Measurements from ENCODE around the gene MRPS18A.
"Not testable (repeated sequence)": the region's sequence is repeated elsewhere in the genome, so short reads cannot be mapped to it uniquely, and the experiment has no call there.

Gene MRPS18A

DNA sequence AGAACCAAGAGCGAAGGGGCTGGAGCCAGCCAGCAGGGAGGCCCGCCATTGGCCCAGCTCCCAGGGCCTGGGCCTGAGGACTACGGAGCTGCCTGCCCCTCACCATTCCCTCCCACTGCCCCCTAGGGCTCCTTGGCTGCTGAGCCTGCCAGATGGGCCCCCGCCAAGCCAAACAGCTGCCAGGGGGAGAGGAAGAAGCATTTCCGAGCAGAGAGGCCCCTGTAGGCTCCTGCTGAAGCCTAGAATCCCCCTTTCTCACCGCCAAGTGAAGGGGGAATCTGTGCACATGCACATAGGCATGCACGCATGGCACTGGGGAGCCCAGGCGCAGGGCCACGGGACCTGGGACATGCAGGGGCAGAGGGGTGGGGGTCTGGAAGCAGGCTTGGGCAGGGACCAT, 28.5 kb upstream of the MRPS18A start:
- no peak for DNase-seq

DNA sequence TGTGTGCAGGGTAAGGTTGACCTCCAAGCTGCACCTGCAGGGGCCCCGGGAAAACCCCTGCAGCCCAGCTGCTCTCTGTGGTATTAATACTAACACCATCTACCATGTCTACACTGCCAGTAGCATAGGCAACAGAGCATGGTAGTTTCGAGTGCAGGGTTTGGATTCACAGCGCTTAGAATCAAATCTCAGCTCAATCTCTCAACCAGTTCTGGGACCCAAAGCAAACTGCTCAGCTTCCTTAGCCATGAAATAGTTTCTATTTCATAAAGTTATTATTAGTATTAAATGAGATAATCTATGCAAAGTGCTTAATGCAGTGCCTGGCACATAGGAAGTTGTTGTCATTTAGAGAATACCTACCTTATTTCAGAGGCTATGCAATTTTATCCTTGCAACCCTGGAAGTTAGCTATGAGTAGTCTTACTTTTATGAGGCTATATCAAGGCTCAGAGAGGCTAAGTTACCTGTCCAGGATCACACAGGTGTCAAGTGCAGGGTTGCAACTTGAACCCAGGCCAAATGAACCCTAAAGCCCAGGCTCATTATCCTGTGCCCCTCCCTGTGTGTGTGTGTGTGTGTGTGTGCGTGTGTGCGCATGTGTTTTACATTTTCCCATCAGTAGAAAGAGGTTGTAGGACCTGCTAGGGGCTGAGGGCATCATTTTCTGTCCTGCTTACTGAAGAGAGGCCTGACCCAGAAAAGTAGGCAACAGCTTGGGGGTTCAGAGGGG, 27.6 kb upstream of the MRPS18A start:
- no peak for DNase-seq

DNA sequence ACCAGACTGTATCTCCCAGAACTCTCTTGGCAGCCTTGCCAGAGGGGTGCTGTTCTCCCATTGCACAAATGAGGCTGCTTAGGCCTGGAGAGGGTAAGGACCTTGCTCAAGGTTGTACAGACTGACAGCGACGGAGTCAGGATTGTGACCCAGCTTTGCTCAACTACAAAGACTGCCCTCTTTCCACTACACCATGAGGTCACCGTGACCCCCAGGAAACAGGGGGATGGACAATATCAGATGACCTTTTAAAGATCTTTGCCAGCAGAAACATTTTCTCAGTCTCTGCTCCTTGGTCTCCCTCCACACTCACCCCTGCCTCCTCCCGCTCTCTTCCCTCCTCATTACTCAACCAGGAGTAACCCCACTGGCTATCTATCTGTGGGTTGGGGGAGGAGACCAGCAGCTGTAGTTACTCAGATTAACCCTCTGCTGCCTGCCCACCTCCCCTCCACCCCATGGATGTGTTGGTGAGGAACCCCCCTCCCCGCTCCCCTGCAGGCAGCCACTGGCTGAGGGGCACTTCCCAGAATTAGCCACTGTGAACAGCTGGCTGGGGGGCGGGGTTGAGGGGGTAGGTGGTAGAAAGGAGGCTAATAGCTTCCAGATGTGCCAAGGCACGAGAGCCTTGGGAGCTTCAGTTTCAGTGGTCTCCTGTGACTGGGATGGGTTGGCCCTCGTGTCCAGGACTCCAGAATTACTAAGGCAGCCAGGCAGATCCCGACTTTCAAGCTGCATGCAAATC, 26.9 kb upstream of the MRPS18A start:
- DNase-seq: no peak

DNA sequence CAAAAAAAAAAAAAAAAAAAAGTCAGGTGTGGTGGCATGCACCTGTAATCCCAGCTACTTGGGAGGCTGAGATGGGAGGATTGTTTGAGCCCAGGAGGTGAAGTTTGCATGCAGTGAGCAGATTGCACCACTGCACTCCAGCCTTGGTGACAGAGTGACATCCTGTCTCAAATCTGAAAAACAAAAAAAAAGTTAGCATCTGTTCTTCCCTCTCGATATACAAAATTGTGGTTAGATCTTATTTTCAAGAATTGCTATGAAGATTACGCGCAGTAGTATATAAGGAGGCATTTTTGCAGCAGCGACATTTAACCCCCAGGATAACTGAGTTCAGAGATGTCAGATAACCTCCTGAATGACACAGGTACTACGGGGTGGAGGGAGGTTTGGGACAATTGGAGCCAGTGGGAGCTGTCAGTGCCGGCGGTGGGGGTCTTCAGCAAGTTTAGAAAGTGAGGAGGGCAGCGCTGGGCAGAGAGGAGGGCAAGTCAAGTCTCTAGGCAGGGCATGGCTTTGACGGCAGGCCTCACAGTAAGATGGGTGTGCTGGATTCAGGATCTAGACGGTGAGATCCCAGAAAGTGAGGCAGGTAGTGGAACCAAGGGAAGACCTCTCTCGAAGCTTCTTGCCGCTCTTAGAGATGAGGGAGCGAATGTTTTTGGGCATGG, 26.2 kb upstream of the MRPS18A start:
- DNase-seq: no peak

DNA sequence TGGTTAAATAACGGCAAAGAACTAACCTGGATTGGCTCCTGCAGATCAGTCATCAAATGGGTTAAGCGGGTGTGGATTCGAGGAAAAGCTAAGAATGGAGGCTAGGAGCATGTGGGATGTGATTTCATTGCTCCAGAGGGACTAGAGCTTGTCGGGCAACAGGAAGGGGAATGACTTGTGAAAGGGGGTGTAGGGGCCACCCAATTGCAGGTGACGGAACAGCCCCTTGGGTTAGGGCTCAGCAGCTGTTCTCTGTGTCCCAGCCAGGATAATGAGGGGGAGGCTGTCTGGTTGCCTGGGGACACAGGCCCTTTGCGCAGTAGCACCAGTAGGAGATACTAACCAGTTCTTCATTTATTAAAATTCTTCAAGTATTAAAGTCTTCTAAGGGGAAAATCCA, 25.0 kb upstream of the MRPS18A start:
- no peak for DNase-seq

DNA sequence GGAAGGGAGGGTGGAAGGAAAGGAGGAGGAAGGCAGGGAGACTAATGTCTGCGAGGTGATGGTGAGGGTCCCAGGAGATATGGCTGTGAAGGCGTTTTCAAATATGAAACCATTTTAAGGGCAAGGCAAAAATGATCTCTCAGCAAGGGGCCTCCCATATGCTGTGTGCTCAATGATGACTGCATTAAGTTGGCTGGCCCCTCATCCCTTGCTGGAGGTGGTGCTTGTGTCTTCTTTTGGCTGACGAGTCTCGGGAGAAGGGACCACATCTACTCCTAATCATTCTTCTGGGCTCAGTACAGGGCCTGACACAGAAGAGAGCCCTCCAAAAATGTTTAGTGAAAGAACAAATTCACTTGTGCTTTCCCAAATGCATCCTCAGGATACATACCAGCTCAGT, 23.0 kb upstream of the MRPS18A start:
- no peak for DNase-seq

DNA sequence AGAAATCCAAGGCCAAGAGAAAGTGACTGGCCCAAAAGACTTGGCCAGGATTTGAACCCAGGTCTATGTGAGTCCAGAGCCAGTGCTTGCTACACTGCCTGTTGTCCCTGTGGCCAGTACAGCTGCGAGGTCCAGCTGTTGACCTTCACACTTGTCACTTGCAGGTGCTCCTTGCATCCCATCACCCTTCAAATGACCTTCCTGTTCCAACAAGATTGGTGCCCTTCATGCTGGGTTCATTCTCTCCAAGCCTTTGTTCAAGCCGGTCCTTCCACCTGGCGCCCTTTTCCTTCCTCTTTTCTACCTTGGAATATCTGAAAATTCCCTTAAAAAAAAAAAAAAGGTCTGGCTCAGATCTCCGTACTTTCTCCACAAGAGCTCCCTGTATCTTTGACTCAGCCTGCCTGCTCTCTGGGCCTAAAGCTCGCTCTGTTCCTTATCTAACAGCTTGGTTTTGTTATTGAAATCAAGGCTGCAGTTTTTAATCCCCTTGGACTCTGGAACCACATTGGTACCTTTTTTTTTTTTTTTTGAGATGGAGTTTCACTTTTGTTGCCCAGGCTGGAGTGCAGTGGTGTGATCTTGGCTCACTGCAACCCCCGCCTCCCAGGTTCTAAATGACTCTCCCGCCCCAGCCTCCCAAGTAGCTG, 22.2 kb upstream of the MRPS18A start:
- DNase-seq: no peak

DNA sequence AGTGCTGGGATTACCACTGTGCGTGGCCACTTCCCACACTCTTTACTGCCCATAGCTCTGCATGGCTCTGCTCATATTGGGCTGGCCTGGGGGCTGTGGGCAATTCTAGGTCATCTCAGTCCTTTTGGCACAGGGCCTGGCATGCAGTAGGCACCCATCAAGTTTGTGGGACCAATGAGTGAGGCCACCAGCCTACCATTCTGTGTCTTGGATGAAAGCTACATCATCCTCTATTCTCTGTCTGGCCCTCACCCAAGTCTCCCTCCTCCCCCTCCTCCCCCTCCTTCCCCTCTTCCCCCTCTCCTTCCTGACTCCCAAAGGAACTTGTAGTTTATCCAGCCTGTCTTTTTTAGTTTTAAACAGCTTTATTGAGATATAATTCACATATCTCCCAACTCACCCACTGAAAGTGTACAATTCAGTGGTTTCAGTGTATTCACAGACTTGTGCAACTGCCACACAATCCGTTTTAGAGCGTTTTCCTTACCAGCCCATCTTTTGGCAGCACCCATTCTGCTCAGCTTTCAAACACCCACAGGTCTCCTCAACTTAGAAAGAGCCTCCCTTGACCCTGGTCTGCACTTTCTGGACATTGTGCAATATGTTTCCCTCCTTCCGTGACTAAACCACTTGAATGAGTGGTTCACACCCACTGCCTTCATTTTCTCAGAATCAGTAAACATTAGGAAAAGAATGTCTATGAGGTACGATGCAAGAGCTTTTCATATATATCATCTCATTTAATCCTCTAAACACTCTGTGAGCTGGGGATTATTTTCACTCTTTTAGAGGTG, 21.5 kb upstream of the MRPS18A start:
- no peak for DNase-seq

DNA sequence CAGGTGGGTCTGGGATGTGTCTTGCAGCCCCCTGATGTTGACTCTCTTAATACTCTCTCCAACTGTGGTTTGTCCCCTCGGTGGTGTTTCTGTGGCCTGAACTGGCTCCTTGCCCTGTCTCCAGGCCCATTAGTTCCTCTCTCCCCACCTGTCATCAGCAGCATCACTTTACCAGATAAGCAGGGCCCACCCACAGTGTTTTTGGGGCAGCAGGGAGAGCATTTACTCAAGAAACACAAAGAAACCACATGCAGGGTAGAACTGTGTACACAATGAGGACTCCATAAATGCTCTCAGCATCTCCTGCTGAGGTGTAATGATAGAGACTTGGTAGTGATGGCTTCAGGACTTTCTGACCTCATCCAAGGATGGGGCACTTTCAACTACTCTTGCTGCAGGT, 20.2 kb upstream of the MRPS18A start:
- DNase-seq: no peak

DNA sequence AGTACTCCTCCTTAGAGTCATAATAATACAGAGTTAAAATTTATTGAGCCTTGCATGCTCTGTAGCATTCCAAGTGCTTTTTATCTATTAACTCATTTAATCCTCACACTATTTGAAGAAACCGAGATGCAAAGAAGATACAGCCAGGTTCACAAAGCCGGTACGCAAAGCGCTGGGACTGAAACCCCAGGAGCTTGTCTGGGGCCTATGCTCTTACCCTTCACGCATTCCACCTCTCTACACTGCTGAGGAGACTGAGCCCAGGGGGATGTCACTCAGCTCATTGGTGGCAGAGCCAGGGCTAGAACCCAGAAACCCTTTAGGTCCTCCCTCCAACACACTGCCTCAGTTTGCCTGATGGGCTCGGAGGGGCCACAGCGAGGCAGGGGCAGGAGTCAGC, 19.7 kb upstream of the MRPS18A start:
- DNase-seq: no peak

DNA sequence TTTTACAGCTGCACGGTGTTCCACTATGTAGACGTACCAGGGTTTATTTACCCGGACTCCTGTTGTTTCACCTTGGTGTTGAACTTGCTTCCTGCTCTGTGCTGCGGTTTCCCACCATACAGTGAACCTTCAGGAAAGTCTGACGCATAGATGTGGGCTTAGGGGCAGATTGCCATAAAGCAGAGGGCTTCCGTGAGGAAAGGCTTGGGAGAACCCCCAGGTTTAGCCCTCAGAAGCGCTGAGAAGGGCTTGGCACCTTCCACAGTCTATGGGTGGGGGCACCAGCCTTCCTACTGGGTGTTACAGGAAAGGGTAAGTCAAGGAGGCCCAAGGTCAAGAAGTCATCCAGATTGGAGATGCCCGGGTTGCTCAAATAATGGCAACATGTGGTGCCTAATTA, 19.2 kb upstream of the MRPS18A start:
- no peak for DNase-seq

DNA sequence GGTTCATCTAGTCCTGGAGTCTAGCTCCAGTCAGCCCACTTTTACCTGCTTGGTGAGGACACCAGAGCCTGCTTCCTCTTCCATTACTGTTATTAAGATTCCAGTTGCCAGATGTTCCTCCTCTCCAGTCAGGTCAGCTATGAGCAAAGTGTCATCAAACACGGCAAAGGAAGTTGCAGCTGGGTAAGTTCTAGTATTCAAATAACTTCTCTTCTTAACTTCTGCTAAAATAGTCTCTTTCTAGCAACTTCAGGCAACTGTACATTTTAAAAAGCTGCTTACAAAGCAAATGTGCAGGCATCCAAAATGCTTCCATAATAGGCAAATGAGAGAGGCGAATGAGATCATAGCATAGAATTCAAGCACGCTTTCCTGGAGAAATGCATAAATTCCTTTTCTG, 18.4 kb upstream of the MRPS18A start:
- no peak for DNase-seq

DNA sequence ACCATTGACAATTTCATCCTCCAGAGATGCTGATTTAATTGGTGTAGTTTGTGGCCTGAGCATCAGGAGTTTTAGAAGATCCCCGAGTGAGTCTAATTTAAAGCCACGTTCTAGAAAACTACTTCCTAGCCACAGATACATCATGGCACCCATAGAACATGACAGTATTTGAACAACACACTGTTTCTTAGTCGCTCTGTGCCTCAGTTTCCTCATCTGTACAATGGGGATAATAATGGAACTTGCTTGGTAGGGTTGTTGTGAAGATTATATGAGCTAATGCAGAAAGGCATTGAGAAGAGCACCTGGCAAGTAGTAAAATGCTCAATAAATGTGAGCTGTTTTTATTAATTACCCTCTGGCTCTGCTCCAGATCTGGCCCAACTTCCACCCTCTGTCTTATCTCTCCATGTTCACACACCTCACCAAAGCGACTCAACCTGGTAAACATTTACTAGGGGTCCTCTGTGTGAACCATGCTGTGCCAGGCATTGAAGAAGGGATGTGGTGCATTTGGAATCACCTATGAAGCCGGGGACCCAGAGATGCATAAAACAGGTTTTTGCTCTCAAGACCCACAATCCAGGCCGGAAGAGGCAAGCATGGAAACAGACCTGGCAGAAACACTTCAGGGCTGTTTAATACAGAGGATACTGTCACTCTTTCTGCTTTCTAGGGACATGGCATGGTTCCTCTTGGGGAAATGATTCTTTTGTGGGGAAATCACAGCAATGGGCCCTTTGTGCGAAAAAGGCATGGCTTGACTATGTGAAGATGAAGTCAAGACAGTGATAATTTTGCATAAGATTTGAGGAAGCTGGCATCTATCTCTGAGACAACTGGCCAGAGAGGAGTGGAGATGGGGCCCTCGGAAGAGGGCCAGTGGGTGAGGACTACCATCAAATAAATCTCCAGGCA, 16.2 kb upstream of the MRPS18A start:
- no peak for DNase-seq

DNA sequence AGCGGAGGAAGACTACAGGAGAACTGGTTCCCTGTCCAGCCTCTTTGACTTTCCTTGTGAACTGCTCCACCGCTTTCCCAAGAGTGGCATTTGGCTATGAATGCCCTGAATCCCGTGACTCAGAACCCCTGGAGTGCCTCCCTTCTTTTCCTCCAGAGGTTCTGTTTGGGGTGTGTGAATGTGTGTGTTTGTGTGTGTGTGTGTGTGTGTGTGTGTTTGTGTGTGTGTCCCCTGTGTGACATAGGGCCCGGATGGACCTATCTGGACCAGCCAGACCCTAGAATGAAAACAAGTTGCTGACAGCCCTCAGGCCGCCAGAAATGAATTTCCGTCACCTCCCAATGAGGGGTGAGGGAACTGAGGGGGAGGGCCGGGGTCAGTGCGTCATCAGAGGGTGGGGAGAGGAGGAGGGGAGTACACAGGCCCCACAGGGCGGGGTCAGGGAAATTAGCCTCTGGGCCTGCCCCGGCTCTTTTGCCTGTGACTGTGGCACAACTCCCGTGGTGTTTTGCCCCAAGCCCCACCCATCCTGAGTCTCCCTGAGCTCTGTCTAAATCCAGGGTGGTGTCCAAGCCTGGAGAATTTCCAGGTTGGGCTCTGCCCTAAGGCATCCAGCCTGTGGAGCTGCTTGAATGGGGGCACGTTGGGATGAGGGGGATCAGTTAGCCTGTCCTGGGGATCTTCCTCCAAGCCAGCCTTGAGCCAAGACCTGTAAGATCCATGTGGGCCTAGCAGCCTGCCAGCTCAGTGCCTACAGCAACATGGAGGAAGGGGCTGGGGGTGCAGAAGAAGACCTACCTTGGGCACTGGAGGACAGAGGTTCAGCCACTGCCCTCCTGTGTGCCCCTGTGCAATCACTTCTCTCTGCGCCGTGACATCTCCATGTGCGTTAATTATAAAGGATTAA, 15.2 kb upstream of the MRPS18A start:
- DNase-seq: peak; percentile 13

DNA sequence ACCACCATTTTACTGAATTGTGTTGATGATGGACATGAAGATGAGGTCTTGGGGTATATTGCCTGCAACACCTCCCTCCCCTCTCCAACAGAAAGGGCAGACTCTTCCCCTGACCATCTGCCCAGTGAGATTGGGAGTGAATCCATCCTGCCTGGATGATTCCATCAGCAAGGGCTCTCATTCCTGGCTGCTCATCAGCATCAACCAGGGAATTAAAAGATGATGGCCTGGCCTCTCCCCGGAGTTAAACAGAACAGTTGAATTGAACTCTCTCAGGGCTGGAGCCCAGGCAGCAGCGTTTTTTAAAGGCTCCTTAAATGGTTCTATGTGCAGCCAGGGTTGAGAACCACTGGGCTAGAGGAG, 14.6 kb upstream of the MRPS18A start:
- DNase-seq: no peak

DNA sequence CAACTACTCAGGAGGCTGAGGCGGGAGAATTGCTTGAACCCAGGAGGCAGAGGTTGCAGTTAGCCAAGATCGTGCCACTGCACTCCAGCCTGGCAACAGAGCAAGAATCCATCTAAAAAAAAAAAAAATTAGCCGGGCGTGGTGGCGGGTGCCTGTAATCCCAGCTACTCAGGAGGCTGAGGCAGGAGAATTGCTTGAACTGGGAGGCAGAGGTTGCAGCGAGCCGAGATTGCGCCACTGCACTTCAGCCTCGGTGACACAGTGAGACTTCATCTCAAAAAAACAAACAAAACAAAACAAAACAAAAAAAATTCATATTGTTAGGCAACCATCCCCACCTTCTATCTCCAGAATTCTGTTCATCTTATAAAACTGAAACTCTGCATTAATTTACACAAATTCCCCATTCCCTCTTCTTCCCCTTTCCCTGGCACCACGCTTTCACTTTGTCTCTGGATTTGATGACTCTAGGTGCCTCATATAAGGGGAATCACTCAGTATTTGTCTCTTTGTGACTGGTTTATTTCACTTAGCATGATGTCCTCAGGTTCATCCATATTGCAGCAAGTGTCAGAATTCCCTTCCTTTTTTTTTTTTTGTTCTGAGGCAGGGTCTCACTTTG, 13.5 kb upstream of the MRPS18A start:
- not testable (repeated sequence) for DNase-seq

DNA sequence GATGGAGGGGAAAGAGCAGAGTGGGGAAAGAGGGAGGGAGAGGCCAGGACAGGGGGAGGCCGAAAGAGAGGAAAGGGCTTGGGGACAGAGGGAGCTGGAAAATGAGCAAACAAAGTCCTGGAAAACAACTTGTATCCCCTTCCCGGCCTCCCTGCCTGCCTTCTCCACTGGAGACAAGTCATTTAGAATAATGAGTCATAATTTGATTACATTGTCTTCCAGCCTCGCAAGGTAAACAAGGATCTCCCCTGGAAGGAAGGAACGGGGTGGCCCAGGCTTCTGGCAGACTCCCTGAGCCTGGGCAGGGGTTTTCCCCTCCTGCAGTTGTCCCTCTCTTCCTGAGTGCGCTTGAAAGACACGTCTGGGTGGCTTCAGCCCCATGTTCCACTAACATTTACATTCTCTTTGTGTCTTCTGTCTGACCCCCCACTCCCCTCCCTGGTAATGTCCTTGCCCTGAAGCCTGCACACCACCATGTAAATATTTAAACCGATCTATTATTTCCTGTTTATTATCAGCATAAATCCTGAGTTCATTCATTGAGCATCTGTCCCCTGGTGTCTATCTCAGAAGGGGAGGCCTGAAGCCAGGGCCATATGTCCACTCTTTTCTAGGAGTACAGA, 12.1 kb upstream of the MRPS18A start:
- DNase-seq: no peak

DNA sequence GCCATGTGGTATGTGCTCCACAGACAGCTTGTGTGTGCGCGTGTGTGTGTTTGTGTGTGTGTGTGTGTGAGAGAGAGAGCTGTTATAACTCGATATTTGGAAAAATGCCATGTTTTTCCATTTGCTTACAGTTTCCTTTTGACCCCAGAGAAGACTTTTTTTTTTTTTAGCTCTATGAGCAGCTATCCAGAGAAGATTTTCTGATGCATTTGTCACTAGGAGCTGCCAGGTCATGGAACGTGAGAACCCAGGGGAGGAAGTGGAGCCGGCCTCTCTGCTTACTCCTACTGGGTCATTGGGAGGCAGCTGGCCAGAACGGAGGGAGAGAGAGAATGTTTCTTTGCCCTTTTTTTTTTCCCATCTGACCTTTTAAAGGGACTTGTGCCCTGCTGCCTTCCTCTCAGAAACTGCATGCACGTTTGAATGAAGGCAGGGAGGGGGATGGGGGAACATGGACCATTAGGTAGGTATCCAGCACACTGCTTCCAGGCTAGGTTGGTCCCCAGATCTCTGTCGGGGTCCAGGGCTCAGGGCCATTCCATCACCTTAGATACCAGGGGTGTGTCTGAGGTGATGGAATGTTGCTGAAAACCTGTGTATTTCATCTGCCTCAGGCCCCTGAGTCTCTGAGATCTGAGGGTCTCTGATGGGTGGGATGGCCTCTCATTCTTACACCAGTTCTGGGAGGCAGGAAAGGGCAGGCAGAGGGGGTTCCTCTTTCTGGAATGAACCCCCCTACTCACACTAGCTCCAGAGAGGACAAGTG, 11.2 kb upstream of the MRPS18A start:
- no peak for DNase-seq

DNA sequence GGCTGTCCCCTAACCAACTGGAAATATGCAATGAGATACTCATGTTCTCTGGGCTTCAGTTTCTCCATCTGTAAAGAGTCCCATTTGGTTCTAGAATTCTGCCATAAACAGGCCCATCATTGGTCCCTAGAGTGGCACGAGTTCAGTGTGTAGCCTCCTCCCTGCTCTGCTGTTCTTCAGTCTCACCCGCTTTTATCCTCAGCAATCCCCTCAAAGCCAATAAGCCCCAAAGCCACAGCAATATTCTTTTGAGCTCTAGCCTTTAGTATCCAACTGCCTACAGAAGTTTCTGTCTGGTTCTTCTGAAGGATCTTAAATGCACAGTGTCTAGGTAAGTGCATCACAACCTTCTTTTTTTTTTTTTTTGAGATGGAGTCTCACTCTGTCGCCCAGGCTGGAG, 9.8 kb upstream of the MRPS18A start:
- no peak for DNase-seq
